ENCODE results near the gene LYZL1. TPM values are rescaled to one million over a fixed set of nuclear protein-coding genes. Genes with fewer than 3 reads are reported as not detected.
A peak's percentile ranks its signal among the peaks of the same experiment; 100 is the strongest.
"Not testable (repeated sequence)": the region's sequence is repeated elsewhere in the genome, so short reads cannot be mapped to it uniquely, and the experiment has no call there.

Gene LYZL1
- total RNA-seq, 1 experiment from 2014 or later, result not detected

DNA sequence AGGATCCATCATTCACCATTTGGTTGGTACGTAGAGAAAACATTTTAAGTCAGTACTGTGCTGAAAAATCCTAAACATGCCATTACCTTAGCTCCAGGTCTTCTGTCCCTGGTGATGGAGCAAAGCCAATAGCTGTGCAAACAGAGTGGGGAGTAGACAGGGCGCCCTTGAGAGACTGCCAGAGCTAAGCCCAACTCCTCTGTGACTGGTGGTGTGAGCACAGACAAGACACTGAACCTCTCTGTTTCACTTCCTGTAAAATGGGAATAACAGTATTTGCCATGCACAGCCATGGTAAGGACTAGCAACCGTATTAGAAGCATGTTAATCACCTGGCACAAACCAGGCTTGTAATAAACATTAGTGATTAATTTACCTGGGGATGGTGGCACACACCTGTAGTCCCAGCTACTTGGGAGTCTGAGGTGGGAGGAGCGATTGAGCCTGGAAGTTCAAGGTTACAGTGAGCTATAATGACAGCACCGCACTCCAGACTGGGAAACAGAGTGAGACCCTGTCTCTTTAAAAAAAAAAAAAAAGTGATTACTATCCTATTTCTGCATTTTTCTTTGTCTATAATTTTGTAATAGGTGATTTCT lies 28.7 kb downstream of the LYZL1 start:
- Mint-ChIP-seq H3K36me3 (ENCODE audit: insufficient read depth in 1 of 3, low read depth in 3 of 3) (no peaks in the 10 kb centered on the region; a peak in 1 of 7 replicates), H3K9me3 (no peaks in the 10 kb centered on the region), H3K4me3 (no peak overlapping the region), H3K27ac (no peak overlapping the region), H3K4me1 (peaks cover 10 to 13% of the 10 kb centered on the region in 2 experiments), H3K27me3 (ENCODE audit: low read depth) (peaks cover 8% of the 10 kb centered on the region)
- Histone ChIP-seq H3K9me3 (ENCODE audit: control insufficient read depth, low read depth, low read length) (no peaks in the 10 kb centered on the region), H4K20me1 (ENCODE audit: control insufficient read depth, insufficient read depth, insufficient read length) (no peaks in the 10 kb centered on the region), H3K27ac (ENCODE audit: insufficient read length, low read depth, low read length) (no peak overlapping the region), H3K23me2 (ENCODE audit: insufficient read length, low read depth, low read length, poor library complexity, severe bottlenecking) (no peaks in the 10 kb centered on the region), H3K14ac (ENCODE audit: insufficient read depth, low read length) (no peak overlapping the region), H3K79me2 (ENCODE audit: insufficient read depth, low read length) (no peaks in the 10 kb centered on the region), H3K23ac (ENCODE audit: insufficient read length, low read depth, low read length) (no peak overlapping the region), H3K4me1 (ENCODE audit: insufficient read depth, low read length) (no peaks in the 10 kb centered on the region), H2AFZ (ENCODE audit: low read length) (no peak overlapping the region), H3K18ac (ENCODE audit: insufficient read length, low read depth, low read length) (no peak overlapping the region), H2BK20ac (ENCODE audit: low read depth, low read length, poor library complexity, severe bottlenecking) (no peak overlapping the region), H2BK15ac (ENCODE audit: low read depth, low read length) (no peak overlapping the region), H4K5ac (ENCODE audit: insufficient read length, low read depth, low read length) (no peak overlapping the region), H2BK12ac (ENCODE audit: insufficient read length, low read depth, low read length) (no peak overlapping the region), H3K9ac (ENCODE audit: extremely low read depth, insufficient read length, low read length) (no peak overlapping the region), H3K4me2 (ENCODE audit: insufficient read depth, insufficient read length, low read length) (no peak overlapping the region), H2AK5ac (ENCODE audit: insufficient read length, low read length) (no peak overlapping the region), H4K91ac (ENCODE audit: insufficient read length, low read depth, low read length) (no peak overlapping the region), H3K79me1 (ENCODE audit: insufficient read depth, low read depth, low read length, poor library complexity, severe bottlenecking) (no peaks in the 10 kb centered on the region), H3K4ac (ENCODE audit: low read depth, low read length) (no peak overlapping the region), H3K27me3 (ENCODE audit: insufficient read depth, low read length) (no peaks in the 10 kb centered on the region), H2BK5ac (ENCODE audit: insufficient read length, low read length) (no peak overlapping the region), H2BK120ac (ENCODE audit: low read depth, low read length, poor library complexity, severe bottlenecking) (no peak overlapping the region), H3T11ph (ENCODE audit: low read length) (no peak overlapping the region), H3K56ac (ENCODE audit: insufficient read length, low read depth, low read length) (no peak overlapping the region), H4K8ac (replicated peaks; ENCODE audit: insufficient read length, low read depth, low read length) (no peak overlapping the region)
- no peak for DNase-seq
- WGBS (ENCODE audit: extremely low coverage, insufficient read length, low lambda C conversion rate), result no CpG with 5 or more reads among the region's 5 CpGs
- TF ChIP-seq, protein P1, sequence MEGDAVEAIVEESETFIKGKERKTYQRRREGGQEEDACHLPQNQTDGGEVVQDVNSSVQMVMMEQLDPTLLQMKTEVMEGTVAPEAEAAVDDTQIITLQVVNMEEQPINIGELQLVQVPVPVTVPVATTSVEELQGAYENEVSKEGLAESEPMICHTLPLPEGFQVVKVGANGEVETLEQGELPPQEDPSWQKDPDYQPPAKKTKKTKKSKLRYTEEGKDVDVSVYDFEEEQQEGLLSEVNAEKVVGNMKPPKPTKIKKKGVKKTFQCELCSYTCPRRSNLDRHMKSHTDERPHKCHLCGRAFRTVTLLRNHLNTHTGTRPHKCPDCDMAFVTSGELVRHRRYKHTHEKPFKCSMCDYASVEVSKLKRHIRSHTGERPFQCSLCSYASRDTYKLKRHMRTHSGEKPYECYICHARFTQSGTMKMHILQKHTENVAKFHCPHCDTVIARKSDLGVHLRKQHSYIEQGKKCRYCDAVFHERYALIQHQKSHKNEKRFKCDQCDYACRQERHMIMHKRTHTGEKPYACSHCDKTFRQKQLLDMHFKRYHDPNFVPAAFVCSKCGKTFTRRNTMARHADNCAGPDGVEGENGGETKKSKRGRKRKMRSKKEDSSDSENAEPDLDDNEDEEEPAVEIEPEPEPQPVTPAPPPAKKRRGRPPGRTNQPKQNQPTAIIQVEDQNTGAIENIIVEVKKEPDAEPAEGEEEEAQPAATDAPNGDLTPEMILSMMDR (conservative IDR thresholded peaks at IDR 0.05), result no peak

DNA sequence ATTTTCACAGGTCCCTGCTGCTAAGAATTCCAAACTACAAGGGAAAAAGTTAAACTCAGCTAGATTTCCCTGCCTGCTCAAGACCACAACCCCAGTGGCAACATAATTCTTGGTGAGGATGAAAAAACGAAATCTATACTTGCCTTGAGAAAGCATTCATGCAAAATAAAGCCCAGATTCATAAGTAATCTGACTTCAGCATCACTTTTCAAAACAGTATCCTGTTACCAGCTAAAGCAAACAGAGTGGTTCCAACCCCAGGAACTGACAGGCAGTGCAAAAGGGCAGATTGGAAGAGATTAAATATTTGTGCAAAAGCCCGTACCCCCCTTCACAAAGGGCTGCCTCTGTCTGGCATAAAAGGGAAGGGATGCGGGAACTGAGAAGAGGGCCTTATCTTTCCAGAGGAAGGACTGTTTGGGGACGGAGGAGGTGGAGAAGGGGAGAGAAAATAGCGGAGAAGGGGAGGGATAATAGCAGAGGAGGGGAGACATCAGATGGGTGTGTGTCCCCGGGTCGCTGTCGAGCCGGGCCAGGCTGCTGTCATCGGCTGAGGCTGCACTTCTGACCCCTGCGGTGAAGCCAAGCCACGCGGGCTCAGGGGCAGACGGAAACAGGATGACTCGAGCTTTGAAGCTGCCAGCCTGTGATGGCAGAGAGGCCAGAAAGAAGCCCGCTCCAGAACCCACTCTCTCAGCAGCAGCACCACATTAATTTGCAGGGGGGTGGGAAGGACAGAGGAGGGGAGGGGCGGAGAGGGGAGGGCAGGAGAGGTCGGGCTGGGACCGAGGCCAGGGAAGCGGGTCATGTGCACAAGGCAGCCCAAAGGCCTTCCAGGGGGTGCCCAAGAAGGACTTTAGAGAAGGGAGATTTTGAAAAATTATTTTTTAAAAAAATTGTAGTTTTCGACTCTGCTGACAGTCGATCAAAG lies 29.5 kb downstream of the LYZL1 start:
- not testable (repeated sequence) for H3K9me3 ChIP-seq (ENCODE audit: control insufficient read depth, low read depth, low read length); H3K4me1 ChIP-seq (ENCODE audit: insufficient read depth, low read length); H3K23ac ChIP-seq (ENCODE audit: insufficient read length, low read depth, low read length); H2BK5ac ChIP-seq (ENCODE audit: insufficient read length, low read length); H3K27ac Mint-ChIP-seq; H3K36me3 Mint-ChIP-seq (ENCODE audit: insufficient read depth in 1 of 3, low read depth in 3 of 3); H3K79me1 ChIP-seq (ENCODE audit: insufficient read depth, low read depth, low read length, poor library complexity, severe bottlenecking); H3K27me3 Mint-ChIP-seq (ENCODE audit: low read depth); H3K4ac ChIP-seq (ENCODE audit: low read depth, low read length); H2BK12ac ChIP-seq (ENCODE audit: insufficient read length, low read depth, low read length); H2AK5ac ChIP-seq (ENCODE audit: insufficient read length, low read length); H2BK20ac ChIP-seq (ENCODE audit: low read depth, low read length, poor library complexity, severe bottlenecking); H3K4me2 ChIP-seq (ENCODE audit: insufficient read depth, insufficient read length, low read length); H3K14ac ChIP-seq (ENCODE audit: insufficient read depth, low read length); H3K9ac ChIP-seq (ENCODE audit: extremely low read depth, insufficient read length, low read length); H3K27ac ChIP-seq (ENCODE audit: insufficient read length, low read depth, low read length); H3K9me3 Mint-ChIP-seq; H4K20me1 ChIP-seq (ENCODE audit: control insufficient read depth, insufficient read depth, insufficient read length); H3K27me3 ChIP-seq (ENCODE audit: insufficient read depth, low read length); H4K8ac ChIP-seq (replicated peaks; ENCODE audit: insufficient read length, low read depth, low read length); H2BK120ac ChIP-seq (ENCODE audit: low read depth, low read length, poor library complexity, severe bottlenecking); H4K91ac ChIP-seq (ENCODE audit: insufficient read length, low read depth, low read length); H3K79me2 ChIP-seq (ENCODE audit: insufficient read depth, low read length); H3K18ac ChIP-seq (ENCODE audit: insufficient read length, low read depth, low read length); H3T11ph ChIP-seq (ENCODE audit: low read length); H2AFZ ChIP-seq (ENCODE audit: low read length); H4K5ac ChIP-seq (ENCODE audit: insufficient read length, low read depth, low read length); H3K56ac ChIP-seq (ENCODE audit: insufficient read length, low read depth, low read length); H3K4me3 Mint-ChIP-seq; H3K23me2 ChIP-seq (ENCODE audit: insufficient read length, low read depth, low read length, poor library complexity, severe bottlenecking); H2BK15ac ChIP-seq (ENCODE audit: low read depth, low read length)
- no CpG with 5 or more reads among the region's 22 CpGs for WGBS (ENCODE audit: extremely low coverage, insufficient read length, low lambda C conversion rate)
- peak; percentile 45 for DNase-seq
- H3K4me1 Mint-ChIP-seq, result peaks cover 10 to 13% of the 10 kb centered on the region in 2 experiments

Data from H9 (cell line).